ENCODE data around the gene PCDHA3.
"Not testable (repeated sequence)": the region's sequence is repeated elsewhere in the genome, so short reads cannot be mapped to it uniquely, and the experiment has no call there.

Gene PCDHA3

GRCh38 chr5:140821375-140822280 lies 20.8 kb downstream of the PCDHA3 start, which contains the start of gene PCDHA5:
Gene PCDHA5, plus strand, starts transcription at chr5:140821613.
- peak in 1 of 2 experiments; percentile 42 for DNase-seq

- DNase-seq, result no peak
These were observed 21.4 kb downstream of the PCDHA3 start for GRCh38 chr5:140822281-140822629.

GRCh38 chr5:140822969-140823368 lies 22.1 kb downstream of the PCDHA3 start:
- DNase-seq, result not testable (repeated sequence)

- DNase-seq, result no peak
These were observed 22.6 kb downstream of the PCDHA3 start for GRCh38 chr5:140823475-140823874.

- DNase-seq, result no peak
These were observed 27.0 kb downstream of the PCDHA3 start, which contains the start of gene PCDHA6 for GRCh38 chr5:140827704-140828361. Gene PCDHA6, plus strand, starts transcription at chr5:140827960. Its CDS starts 132 bp downstream, at chr5:140828092.

GRCh38 chr5:140828362-140828737 lies 27.5 kb downstream of the PCDHA3 start:
- DNase-seq, result no peak

- DNase-seq, result not testable (repeated sequence)
These were observed 28.9 kb downstream of the PCDHA3 start for GRCh38 chr5:140829511-140830501.

GRCh38 chr5:140833993-140834392 lies 33.1 kb downstream of the PCDHA3 start, which contains the start of gene PCDHA7:
Gene PCDHA7, plus strand, starts transcription at chr5:140834269. Its CDS starts 115 bp downstream, at chr5:140834384.
- DNase-seq, result no peak

GRCh38 chr5:140834439-140835008 lies 33.7 kb downstream of the PCDHA3 start:
- DNase-seq, result not testable (repeated sequence)

GRCh38 chr5:140835622-140836510 lies 35.0 kb downstream of the PCDHA3 start:
- DNase-seq, result no peak

- peak in 1 of 2 experiments; percentile 27 for DNase-seq
These were observed 40.4 kb downstream of the PCDHA3 start, which contains the start of gene PCDHA8 for GRCh38 chr5:140840978-140841962. Gene PCDHA8, plus strand, starts transcription at chr5:140841187. Its CDS starts 135 bp downstream, at chr5:140841322.

- no peak for DNase-seq
These were observed 42.2 kb downstream of the PCDHA3 start for GRCh38 chr5:140842798-140843733.

- DNase-seq, result not testable (repeated sequence)
These were observed 47.6 kb downstream of the PCDHA3 start, which contains the start of gene PCDHA9 for GRCh38 chr5:140848139-140849102. Gene PCDHA9, plus strand, starts transcription at chr5:140848382. Its CDS starts 114 bp downstream, at chr5:140848496.

- not testable (repeated sequence) for DNase-seq
These were observed 49.2 kb downstream of the PCDHA3 start for GRCh38 chr5:140849831-140850634.
